ENCODE results near the gene NEK1.

DNA sequence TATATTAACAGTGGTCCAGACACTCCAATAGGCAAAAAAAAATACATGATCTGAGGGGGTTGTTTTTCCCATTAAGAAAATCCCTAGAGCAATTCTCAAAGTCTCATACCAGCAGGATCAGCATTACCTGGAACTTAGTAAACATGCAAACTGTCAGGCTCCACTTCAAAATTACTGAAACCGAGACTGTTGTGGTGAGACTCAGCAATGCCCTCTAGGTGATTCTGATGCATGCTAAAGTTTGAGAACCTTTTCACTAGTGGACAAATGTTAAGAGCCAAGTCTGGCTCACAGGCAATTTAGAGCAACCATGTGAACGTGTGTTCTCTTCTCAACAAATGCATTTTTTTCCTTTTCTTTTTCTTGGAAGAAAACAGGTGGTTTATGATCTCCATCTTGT, 30.2 kb downstream of the NEK1 start:
- TF ChIP-seq, protein P1, sequence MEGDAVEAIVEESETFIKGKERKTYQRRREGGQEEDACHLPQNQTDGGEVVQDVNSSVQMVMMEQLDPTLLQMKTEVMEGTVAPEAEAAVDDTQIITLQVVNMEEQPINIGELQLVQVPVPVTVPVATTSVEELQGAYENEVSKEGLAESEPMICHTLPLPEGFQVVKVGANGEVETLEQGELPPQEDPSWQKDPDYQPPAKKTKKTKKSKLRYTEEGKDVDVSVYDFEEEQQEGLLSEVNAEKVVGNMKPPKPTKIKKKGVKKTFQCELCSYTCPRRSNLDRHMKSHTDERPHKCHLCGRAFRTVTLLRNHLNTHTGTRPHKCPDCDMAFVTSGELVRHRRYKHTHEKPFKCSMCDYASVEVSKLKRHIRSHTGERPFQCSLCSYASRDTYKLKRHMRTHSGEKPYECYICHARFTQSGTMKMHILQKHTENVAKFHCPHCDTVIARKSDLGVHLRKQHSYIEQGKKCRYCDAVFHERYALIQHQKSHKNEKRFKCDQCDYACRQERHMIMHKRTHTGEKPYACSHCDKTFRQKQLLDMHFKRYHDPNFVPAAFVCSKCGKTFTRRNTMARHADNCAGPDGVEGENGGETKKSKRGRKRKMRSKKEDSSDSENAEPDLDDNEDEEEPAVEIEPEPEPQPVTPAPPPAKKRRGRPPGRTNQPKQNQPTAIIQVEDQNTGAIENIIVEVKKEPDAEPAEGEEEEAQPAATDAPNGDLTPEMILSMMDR (conservative IDR thresholded peaks at IDR 0.05; ENCODE audit: low read length), result no peak
- no peak for TF ChIP-seq EZH2phosphoT487 (IDR thresholded peaks at IDR 0.05; ENCODE audit: borderline replicate concordance, low read depth, low read length)
